ENCODE data around the gene ZNF280C.

ZNF280C gene

GRCh38 chrX:130176354-130176776 lies 92.3 kb downstream of the ZNF280C start:
- DNase-seq (ENCODE audit: low read depth), result no peak

GRCh38 chrX:130174937-130175336 lies 93.8 kb downstream of the ZNF280C start:
- no peak for DNase-seq (ENCODE audit: low read depth)

GRCh38 chrX:130174045-130174704 lies 94.5 kb downstream of the ZNF280C start:
- no peak for DNase-seq (ENCODE audit: low read depth)

DNA sequence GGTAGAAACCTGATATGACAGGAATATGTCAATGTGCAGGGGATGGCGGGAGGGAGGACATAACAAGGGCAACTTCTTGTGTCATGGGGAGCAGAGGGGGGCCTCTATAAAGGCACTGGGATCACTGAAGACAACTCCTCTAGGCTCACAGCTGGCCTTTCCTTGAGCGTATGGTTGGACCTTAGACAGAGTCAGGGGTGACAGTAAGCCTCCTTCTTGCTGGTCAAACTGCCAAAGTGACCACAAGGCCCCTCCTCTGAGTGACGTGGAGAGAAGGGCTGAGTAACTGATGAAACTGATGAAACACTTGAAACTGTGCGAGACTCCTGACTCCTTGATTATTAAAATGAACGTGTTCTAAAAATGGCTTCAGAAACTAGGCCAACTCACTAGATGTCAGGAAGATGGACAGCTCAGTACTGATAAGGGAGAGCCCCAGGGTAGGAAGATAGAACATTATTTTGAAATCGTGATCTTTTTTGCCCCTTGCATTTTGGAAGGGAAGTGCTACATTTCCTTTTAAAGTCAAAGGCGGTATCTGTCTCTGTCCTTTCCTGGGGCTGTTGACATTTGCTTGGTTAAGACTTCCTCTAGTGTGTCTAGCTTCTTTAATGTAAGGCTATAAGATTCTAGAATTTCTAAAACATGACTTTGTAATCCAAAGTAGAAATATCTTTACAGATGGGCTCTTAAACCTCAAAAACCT lies 95.4 kb downstream of the ZNF280C start:
- DNase-seq (ENCODE audit: low read depth), result no peak

- DNase-seq (ENCODE audit: low read depth), result no peak
Measured at GRCh38 chrX:130172127-130172845, 96.4 kb downstream of the ZNF280C start.

DNA sequence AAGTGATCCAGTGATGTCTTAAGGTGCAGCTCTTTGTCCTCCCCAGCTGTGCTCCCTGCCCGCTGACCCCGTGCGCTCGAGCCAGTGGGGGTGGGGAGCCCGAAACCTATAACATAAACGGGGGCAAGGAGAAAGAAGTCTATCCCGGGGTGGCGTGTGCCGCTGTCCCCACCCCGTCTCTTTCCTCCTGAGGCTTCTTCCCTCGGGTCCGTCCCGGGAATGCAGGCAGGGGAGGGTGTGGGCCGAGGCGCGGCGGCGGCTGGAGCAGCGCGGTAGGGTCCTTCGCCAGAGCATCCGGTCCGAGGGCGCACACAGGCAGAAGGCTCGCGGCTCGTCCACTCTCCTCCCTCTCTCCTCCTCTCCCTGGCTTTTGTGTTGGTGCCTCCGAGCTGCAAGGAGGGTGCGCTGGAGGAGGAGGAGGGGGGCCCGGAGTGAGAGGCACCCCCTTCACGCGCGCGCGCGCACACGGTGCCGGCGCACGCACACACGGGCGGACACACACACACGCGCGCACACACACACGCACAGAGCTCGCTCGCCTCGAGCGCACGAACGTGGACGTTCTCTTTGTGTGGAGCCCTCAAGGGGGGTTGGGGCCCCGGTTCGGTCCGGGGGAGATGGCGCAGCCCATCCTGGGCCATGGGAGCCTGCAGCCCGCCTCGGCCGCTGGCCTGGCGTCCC lies 97.1 kb downstream of the ZNF280C start, which contains the start of gene RAB33A:
Gene RAB33A, plus strand, starts transcription at position 517 of the 681 bp plus-strand sequence. Its CDS starts 101 bp downstream, at position 618.
- peak; percentile 21 for DNase-seq (ENCODE audit: low read depth)

DNA sequence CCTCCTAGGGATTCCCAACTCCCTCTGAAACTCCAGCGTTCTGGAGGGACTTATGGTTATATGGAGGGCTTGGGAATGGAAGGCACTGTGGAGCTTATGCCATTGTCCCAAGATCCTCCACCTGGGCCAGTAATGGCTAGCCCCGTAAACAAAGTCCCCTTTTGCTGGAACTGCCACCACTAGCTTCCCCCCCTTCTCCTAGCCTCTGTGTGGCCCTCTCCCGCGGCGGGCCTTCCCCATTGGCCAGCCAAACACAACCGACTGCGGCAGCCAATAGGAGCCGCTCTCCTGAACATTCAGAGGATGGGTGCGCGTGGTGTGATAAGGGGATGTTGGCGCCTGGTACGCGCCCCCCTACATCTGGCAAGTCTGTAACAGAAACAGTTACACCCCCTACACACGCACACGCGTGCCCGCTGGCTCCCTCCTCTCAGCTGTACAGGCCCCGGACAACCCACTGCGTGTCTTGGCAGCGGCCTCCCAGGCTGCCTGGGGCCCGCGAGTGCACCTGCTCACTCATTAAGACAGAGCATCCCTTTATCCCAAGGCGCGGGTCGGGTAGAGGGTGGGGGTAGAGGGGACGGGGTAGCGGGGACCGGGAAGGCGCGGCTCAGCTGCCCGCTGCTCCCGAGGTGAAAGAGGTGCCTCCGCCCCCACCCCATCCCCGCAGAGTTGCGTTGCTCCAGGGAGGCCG lies 97.8 kb downstream of the ZNF280C start:
- DNase-seq (ENCODE audit: low read depth), result peak; percentile 33

GRCh38 chrX:130167040-130167439 lies 101.7 kb downstream of the ZNF280C start:
- DNase-seq (ENCODE audit: low read depth), result no peak

DNA sequence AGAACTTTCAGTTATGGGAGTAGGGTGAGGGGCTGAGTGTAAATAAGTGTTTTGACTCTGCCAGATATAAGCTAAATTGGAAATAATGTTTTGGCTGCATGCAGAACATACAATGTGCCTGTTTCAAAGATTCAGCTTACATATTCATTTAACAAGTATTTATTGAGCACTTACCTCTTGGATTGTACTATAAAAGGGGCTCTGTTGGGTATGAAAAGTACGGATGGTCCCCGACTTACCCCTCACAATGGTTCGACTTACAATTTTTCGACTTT lies 102.3 kb downstream of the ZNF280C start:
- no peak for DNase-seq (ENCODE audit: low read depth)

- DNase-seq (ENCODE audit: low read depth), result peak; percentile 78
Measured at GRCh38 chrX:130165703-130166502, 102.8 kb downstream of the ZNF280C start, which contains the start of gene AIFM1. Gene AIFM1 (minus strand): TSS chrX:130165841. CDS start chrX:130165656, 185 bp downstream.

DNA sequence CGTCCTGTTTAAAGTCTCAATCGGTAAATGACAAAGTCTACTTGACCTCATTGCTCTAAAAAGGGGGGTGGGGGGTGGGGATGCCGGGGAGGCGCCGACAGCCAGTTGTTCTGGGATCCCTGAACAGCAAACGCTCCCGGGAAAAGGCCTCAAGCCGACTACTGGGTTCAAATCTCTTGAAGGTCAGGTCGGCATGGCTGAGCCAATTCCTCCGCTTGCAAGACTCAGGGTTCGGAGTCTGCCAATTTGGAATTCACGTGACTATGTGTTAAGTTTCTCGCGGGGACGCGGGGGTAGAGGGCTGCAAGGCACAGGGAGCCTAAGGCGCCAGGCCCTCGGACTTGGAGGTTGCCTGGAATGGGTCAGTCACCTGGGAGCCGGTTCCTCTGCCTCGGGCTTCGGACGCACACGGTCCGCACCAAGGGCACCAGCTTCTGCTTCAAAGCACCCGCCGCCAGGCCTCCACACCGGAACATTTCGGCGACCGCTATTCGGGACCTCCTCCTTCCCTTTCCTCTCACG lies 103.5 kb downstream of the ZNF280C start:
- no peak for DNase-seq (ENCODE audit: low read depth)

DNA sequence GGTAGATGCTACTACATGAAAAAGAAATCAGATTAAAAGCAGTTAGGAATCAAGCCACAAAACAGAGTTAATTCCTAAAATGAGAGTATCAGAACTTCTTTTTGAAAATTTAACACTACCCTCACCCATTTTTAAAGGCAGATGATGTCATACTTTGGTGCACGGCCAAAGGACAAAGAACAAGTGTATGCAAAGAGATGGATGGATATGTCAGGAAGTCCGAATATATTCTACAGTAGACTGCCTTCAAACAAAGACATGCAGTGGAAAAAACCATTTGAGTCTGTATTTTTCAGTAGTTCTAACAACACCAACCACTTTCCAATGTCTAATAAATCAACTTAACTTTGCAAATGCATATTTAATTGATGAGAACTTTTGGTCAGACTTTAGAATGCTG lies 105.3 kb downstream of the ZNF280C start:
- no peak for DNase-seq (ENCODE audit: low read depth)

GRCh38 chrX:130162094-130162735 lies 106.5 kb downstream of the ZNF280C start:
- DNase-seq (ENCODE audit: low read depth), result no peak

GRCh38 chrX:130159776-130160175 lies 108.9 kb downstream of the ZNF280C start:
- no peak for DNase-seq (ENCODE audit: low read depth)

DNA sequence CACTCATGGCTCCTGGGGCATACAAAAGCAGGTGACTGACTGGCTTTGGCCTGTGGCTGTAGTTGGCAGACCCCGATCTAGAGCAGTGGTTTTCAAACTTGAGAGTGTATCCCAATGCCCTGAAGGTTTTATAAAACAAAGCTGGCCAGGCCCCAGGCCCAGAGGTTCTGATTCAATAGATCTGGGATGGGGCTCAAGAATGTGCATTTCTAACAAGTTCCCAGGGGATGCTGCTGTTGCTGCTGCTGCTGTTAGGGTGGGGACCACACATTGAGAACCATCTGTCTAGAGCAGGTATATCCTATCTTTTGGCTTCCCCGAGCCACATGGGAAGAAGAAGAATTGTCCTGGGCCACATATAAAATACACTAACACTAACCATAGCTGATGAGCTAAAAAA lies 110.4 kb downstream of the ZNF280C start:
- DNase-seq (ENCODE audit: low read depth), result no peak

- DNase-seq (ENCODE audit: low read depth), result no peak
Measured at GRCh38 chrX:130155564-130155963, 113.1 kb downstream of the ZNF280C start.

Measured in activated T-helper 9 cell treated with anti-CD3 and anti-CD28 coated beads, Interleukin-2, amount 50 U/mL, for 16 hours (primary cell).